ENCODE measurements around the gene PIGN.

- TF ChIP-seq TAF1 (IDR thresholded peaks at IDR 0.05; ENCODE audit: low read depth, low read length) (no peak), POLR2AphosphoS5 (IDR thresholded peaks at IDR 0.05; ENCODE audit: low read depth, low read length) (no peak), POU2F2 (IDR thresholded peaks at IDR 0.05; ENCODE audit: low read depth, low read length) (no peak), POLR2A (IDR thresholded peaks at IDR 0.05; ENCODE audit: low read depth, low read length) (no peak)
Observed at GRCh38 chr18:62199629-62200028, 12.8 kb upstream of the PIGN start.
